Vagina (tissue), 2 donors: ENCODE measurements around the gene FXN.
"Not testable (repeated sequence)": the region's sequence is repeated elsewhere in the genome, so short reads cannot be mapped to it uniquely, and the experiment has no call there.

Experiments used
- CTCF ChIP-seq, 3 experiments: fragments of 450-650 bp in 2 of 3; fragments of 200-600 bp in 1 of 3; sonication (generic) in 1 of 3; IDR thresholded peaks; one replicate each; pipeline ENCODE4 v1.5.1; 2017 to 2019; ENCODE audit warnings: antibody characterized with exemption in 3 of 3, mild to moderate bottlenecking in 2 of 3, moderate library complexity in 2 of 3
- POLR2A ChIP-seq, 2 donors: fragments of 450-650 bp; IDR thresholded peaks; one replicate each; pipeline ENCODE4 v1.6.1; 2017; ENCODE audit warnings: antibody characterized with exemption in 2 of 2, mild to moderate bottlenecking in 2 of 2, moderate library complexity in 2 of 2

GRCh38 chr9:69094361-69095135, 59.0 kb downstream of the FXN start:
- not testable (repeated sequence) for TF ChIP-seq POLR2A, CTCF (IDR thresholded peaks at IDR 0.05)
